PC-9 (cell line): ENCODE results near the gene ITGB5.

Experiments
- CTCF ChIP-seq: fragments of 200-600 bp; sonication (generic); conservative IDR thresholded peaks from 2 replicates; pipeline ENCODE4 v1.6.1; 2017; ENCODE audit warnings: mixed run types, antibody characterized with exemption, mild to moderate bottlenecking, moderate library complexity
- EZH2 ChIP-seq: fragments of 200-600 bp; sonication (generic); IDR thresholded peaks from 2 replicates; pipeline ENCODE4 v1.8.0; 2017; ENCODE audit warnings: antibody characterized with exemption, low read depth

GRCh38 chr3:124895756-124896155 is 8.6 kb upstream of the ITGB5 start:
- no peak for TF ChIP-seq CTCF
- no peak for TF ChIP-seq EZH2
